Measurements from ENCODE around the gene SLC40A1. TPM values are rescaled to one million over a fixed set of nuclear protein-coding genes. Genes with fewer than 3 reads are reported as not detected.

SLC40A1 gene
- total RNA-seq, 1 experiment from 2014 or later, result not detected

DNA sequence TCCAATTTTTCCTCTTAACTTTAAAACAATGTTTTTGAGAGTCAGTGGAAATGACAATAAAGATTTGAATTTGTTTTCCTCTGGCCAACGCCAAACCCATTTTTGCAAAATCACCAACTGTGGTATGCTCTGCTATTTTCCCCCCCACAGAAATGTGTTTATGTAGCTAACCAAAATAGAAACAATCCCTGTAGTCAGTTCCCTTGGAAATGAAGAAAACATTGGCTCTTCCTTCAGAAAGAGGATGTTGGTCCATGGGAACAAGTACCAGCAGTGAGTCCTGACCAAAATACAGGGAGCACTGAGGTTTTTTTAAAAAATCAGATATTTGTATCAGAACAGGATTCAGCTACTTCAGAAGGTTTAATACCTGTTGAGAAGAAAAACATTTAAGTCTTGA is 65.3 kb downstream of the SLC40A1 start:
- H3K23me2 ChIP-seq (ENCODE audit: insufficient read length, low read depth, low read length, poor library complexity, severe bottlenecking), result no peaks in the 10 kb centered on the region
- no peak overlapping the region for H3K4ac ChIP-seq (ENCODE audit: low read depth, low read length)
- no peak overlapping the region for H2BK5ac ChIP-seq (ENCODE audit: insufficient read length, low read length)
- no peaks in the 10 kb centered on the region for H3K27me3 ChIP-seq (ENCODE audit: insufficient read depth, low read length)
- H4K8ac ChIP-seq (replicated peaks; ENCODE audit: insufficient read length, low read depth, low read length), result no peak overlapping the region
- no peak overlapping the region for H3T11ph ChIP-seq (ENCODE audit: low read length)
- H3K79me2 ChIP-seq (ENCODE audit: insufficient read depth, low read length), result no peaks in the 10 kb centered on the region
- no peak overlapping the region for H3K9ac ChIP-seq (ENCODE audit: extremely low read depth, insufficient read length, low read length)
- H3K79me1 ChIP-seq (ENCODE audit: insufficient read depth, low read depth, low read length, poor library complexity, severe bottlenecking), result no peaks in the 10 kb centered on the region
- no peak overlapping the region for H4K5ac ChIP-seq (ENCODE audit: insufficient read length, low read depth, low read length)
- H2BK120ac ChIP-seq (ENCODE audit: low read depth, low read length, poor library complexity, severe bottlenecking), result no peak overlapping the region
- H3K18ac ChIP-seq (ENCODE audit: insufficient read length, low read depth, low read length), result no peak overlapping the region
- H2BK12ac ChIP-seq (ENCODE audit: insufficient read length, low read depth, low read length), result no peak overlapping the region
- H3K9me3 ChIP-seq (ENCODE audit: control insufficient read depth, low read depth, low read length), result no peaks in the 10 kb centered on the region
- H3K27ac ChIP-seq (ENCODE audit: insufficient read length, low read depth, low read length), result no peak overlapping the region
- no peaks in the 10 kb centered on the region for H3K4me1 ChIP-seq (ENCODE audit: insufficient read depth, low read length)
- no peak overlapping the region for H2AK5ac ChIP-seq (ENCODE audit: insufficient read length, low read length)
- H2BK15ac ChIP-seq (ENCODE audit: low read depth, low read length), result no peak overlapping the region
- H3K56ac ChIP-seq (ENCODE audit: insufficient read length, low read depth, low read length), result no peak overlapping the region
- H2AFZ ChIP-seq (ENCODE audit: low read length), result no peak overlapping the region
- H3K27ac Mint-ChIP-seq, result no peak overlapping the region
- no peak overlapping the region for H3K4me2 ChIP-seq (ENCODE audit: insufficient read depth, insufficient read length, low read length)
- peaks cover 0 to 4% of the 10 kb centered on the region in 2 experiments; a peak in 2 of 4 replicates for H3K4me1 Mint-ChIP-seq
- no peak overlapping the region for H3K23ac ChIP-seq (ENCODE audit: insufficient read length, low read depth, low read length)
- H3K9me3 Mint-ChIP-seq, result no peaks in the 10 kb centered on the region; a peak in 1 of 5 replicates
- no CpG with 5 or more reads among the region's 1 CpG for WGBS (ENCODE audit: extremely low coverage, insufficient read length, low lambda C conversion rate)
- H2BK20ac ChIP-seq (ENCODE audit: low read depth, low read length, poor library complexity, severe bottlenecking), result no peak overlapping the region
- no peak overlapping the region for H4K91ac ChIP-seq (ENCODE audit: insufficient read length, low read depth, low read length)
- H3K36me3 Mint-ChIP-seq (ENCODE audit: insufficient read depth in 1 of 3, low read depth in 3 of 3), result no peaks in the 10 kb centered on the region
- no peak overlapping the region for H3K14ac ChIP-seq (ENCODE audit: insufficient read depth, low read length)
- H3K27me3 Mint-ChIP-seq (ENCODE audit: low read depth), result peaks cover 4% of the 10 kb centered on the region; the same call in 1 of the 2 replicates
- H3K4me3 Mint-ChIP-seq, result no peak overlapping the region
- H4K20me1 ChIP-seq (ENCODE audit: control insufficient read depth, insufficient read depth, insufficient read length), result no peaks in the 10 kb centered on the region
- DNase-seq, result no peak
- TF ChIP-seq, protein P1, sequence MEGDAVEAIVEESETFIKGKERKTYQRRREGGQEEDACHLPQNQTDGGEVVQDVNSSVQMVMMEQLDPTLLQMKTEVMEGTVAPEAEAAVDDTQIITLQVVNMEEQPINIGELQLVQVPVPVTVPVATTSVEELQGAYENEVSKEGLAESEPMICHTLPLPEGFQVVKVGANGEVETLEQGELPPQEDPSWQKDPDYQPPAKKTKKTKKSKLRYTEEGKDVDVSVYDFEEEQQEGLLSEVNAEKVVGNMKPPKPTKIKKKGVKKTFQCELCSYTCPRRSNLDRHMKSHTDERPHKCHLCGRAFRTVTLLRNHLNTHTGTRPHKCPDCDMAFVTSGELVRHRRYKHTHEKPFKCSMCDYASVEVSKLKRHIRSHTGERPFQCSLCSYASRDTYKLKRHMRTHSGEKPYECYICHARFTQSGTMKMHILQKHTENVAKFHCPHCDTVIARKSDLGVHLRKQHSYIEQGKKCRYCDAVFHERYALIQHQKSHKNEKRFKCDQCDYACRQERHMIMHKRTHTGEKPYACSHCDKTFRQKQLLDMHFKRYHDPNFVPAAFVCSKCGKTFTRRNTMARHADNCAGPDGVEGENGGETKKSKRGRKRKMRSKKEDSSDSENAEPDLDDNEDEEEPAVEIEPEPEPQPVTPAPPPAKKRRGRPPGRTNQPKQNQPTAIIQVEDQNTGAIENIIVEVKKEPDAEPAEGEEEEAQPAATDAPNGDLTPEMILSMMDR (conservative IDR thresholded peaks at IDR 0.05), result no peak
